Mesenteric fat pad (tissue), 1 donor: Measurements from ENCODE around the gene ITGB1. TPM values are rescaled to one million over a fixed set of nuclear protein-coding genes. Genes with fewer than 3 reads are reported as not detected.
"Not testable (repeated sequence)": the region's sequence is repeated elsewhere in the genome, so short reads cannot be mapped to it uniquely, and the experiment has no call there.

Experiments
- DNase-seq: peaks from one replicate; pipeline ENCODE4 v3.0.0-alpha.2; 2020; ENCODE audit warnings: low spot score
- total RNA-seq: library from RNA; stranded (reverse); fragmentation: NEBNext Ultra II Directional; extraction: Animal tissue kit (Norgen Biotek cat#: 25700); gene quantifications from one replicate; pipeline ENCODE4 v1.2.1, GENCODE V29; 2021
- donor health status: DM: yes; HTN: yes; CAD: no.

The ITGB1 gene
- total RNA-seq, 1 donor from 2014 or later, result 601 TPM

DNA sequence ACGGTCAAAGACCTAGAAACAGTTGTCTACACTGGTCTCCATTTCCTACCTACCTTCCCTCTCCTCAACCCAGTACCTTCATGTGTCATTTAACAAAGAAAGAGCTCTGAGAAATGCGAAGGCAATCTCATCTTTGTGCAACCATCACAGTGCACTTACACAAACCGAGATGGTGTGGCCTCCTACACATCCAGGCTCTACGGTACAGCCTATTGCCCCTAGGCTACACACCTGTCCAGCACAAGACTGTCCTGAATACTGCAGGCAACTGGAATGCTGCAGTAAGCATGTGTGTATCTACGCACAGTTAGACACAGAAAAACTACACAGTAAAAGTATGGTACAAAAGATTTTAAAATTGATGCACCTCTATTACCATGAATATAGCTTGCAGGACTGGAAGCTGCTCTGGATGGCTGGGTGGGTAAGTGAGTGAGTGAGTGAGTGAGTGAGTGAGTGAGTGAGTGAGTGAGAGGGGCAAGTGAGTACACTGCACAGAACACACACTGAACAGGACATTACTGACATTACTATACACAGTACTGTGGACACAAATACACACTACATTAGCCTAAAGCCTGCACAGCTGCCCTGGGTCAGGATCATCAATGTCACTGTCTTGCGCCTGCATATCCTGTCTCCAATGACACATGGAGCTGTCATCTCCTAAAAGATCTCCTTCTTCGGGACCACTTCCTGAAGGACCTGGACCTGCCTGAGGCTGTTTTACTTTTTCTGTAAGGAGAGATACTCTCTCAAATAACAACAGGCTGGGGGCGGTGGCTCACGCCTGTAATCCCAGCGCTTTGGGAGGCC lies 18.5 kb downstream of the ITGB1 start:
- DNase-seq, result no peak

- DNase-seq, result no peak
Measured at GRCh38 chr10:32938554-32939061, 19.4 kb downstream of the ITGB1 start.

- DNase-seq, result no peak
Measured at GRCh38 chr10:32937911-32938424, 20.1 kb downstream of the ITGB1 start.

DNA sequence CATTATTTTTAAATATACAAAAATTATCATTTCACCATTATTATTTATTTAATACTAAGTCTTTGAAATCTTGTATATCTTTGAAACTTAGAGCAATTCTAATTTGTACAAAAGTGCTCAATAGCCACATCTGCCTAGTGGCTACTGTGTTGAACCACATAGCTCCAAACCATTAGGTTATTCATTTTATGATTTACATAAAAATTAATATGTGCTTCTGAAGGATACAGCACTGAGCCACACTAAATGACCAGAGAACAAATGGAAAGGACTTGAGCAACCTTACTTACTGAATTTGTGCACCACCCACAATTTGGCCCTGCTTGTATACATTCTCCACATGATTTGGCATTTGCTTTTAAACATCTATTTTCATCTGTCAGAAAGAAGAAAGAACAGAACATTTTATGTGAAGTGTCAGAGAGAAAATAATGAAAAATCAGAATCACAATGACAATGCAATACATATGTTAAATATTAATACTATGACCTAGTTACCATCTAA lies 25.8 kb downstream of the ITGB1 start:
- DNase-seq, result no peak

DNA sequence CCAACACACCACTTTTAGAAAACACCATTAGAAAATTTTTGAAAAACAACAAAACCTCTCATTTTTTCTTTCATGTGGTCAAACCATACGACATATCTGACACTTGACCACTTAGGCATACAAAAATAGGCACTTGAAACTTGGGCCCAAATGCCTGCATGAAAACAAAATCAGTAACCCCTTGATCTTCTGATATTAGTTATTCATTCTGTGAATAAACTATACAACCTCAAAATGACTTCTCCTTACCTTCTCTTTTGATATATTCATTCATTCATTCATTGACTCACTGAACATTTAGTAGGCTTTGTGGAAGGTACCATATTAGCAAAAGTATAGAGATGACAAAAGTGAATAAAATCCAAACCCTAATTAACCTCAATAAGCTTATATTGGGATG lies 26.4 kb downstream of the ITGB1 start:
- no peak for DNase-seq

DNA sequence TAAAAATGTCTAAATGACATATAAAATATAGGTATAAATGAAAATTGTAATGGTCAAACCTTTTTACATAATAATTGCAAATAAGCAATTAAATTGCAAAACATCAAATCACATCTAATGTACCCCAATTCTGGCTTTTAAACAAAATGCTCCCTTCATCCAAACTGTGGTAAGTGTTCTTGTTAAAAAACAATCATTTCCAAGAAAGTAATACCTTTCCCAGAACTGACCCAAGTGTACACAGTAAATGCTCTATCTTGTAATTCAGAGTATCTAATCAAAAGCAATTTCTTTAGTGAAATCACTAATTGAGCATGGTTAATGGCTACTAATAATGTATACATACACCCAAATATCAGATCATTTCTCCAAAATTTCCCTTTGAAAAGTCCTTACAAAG lies 28.0 kb downstream of the ITGB1 start:
- DNase-seq, result no peak

DNA sequence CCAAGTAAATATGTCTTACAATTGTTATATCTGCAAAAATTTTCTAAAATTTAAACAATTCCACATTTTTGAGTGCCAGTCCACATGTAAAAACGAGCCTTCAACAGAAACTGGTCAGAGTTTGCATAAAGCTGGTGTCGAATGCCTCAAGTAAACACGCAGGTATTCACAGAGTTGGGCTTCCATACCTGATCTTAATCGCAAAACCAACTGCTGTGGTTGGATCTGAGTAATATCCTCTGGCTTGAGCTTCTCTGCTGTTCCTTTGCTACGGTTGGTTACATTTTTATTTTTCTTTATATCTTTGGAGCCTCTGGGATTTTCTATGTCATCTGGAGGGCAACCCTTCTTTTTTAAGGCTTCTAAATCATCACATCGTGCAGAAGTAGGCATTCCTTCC lies 28.4 kb downstream of the ITGB1 start:
- no peak for DNase-seq

DNA sequence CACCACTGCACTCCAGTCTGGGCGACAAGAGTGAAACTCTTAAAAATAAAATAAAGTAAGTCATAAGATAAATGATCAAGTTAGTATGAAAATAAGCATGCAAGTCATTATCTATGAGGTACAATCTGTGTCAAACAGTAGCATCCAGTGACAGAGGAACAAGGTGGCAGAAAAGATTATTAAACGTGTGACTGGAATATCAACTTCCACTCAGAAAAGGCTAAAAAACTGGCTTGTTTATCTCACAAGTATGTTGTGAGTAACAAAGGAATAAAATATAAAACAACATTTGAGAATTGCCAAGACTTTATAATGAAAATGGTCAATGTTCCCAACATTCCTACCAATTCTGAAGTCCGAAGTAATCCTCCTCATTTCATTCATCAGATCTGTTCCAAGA lies 30.3 kb downstream of the ITGB1 start:
- DNase-seq, result no peak

DNA sequence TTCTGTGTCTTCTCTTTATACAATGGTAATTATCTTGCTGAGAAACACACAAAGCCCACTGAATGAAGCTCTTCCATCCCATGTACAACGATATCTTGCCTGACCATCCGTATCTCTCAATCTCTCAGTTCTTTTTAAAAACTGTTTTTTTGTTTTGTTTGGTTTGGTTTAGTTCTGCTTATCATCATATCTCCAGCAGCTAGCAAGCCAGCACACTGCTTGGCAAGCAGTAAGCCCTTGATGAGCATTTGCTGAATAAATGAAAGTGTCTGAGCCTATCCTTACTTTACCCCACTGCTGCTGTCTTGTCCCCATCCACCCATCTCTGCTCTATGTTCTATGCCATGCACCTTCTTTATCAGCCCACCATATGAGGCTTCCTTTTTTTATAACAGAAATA lies 34.2 kb downstream of the ITGB1 start:
- DNase-seq, result no peak

- no peak for DNase-seq
Measured at GRCh38 chr10:32923134-32923533, 34.9 kb downstream of the ITGB1 start.

DNA sequence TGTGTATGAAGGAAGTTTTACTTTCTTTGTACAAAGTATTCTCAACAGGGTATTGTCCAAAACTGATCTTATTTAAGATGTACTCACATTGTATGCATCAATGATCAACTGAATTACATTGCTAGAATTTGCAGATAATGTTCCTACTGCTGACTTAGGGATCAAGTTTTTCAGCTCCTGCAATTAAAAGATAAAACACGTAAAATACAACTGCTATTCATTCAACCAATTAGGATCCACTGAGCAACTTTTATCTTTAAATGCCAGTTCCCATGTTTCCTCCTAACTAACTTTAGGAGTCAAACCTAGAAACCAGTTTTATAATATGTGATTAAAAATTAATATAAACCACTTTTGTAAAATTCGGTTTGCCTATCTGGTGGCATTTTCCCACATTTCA lies 35.9 kb downstream of the ITGB1 start:
- DNase-seq, result no peak

DNA sequence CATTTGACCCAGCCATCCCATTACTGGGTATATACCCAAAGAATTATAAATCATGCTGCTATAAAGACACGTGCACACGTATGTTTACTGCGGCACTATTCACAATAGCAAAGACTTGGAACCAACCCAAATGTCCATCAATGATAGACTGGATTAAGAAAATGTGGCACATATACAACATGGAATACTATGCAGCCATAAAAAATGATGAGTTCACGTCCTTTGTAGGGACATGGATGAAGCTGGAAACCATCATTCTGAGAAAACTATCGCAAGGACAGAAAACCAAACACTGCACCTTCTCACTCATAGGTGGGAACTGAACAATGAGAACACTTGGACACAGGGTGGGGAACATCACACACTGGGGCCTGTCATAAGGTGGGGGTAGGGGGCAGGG lies 40.2 kb downstream of the ITGB1 start:
- not testable (repeated sequence) for DNase-seq

DNA sequence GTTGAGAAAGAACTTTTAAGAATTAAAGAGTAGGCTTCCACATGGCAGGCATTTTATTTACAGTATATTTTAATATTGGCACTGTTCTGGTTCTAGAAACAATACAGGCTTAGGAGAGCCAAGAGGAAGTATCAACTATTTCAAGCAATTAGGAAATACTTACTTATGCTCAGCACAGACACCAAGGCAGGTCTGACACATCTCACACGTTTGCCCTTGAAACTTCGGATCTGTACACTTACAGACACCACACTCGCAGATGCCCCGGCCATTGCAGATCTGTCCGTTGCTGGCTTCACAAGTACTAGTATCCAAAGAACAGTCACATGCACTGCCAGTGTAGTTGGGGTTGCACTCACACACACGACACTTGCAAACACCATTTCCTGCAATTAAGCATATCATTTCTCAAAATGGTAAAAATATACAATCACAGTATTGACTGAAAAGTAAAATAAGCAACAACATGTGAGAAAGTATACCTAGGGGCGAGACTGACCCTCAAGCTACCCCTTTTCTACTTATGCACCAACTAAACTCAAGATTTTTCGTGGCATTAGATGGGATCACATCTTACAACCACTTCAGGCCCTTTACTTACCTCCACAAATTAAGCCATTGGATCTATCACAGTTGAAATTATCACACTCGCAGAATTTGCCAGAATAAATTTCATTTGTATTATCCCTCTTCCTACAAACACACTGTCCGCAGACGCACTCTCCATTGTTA lies 46.6 kb downstream of the ITGB1 start:
- DNase-seq, result no peak

GRCh38 chr10:32909970-32910369 lies 48.1 kb downstream of the ITGB1 start:
- DNase-seq, result not testable (repeated sequence)

- no peak for DNase-seq
Measured at GRCh38 chr10:32909456-32909855, 48.6 kb downstream of the ITGB1 start.

GRCh38 chr10:32906595-32906994 lies 51.4 kb downstream of the ITGB1 start:
- DNase-seq, result no peak

DNA sequence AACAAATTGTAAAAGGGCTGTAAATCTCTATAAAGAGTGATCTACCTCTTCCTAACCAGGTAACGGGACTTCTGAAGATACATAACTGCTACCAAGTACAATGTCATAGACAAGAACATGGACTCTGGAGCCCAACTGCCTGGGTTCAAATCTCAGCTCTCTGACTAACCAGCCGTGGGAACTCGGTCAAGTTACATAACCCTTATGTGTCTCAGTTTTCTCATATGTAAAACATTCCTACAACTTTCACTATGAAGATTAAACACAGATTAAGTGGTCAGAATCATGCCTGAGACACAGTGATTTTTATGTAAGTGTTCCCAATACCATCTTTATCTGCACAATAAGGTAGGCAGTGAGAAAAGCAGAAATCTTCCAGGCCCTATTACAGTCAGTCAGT lies 52.6 kb downstream of the ITGB1 start:
- no peak for DNase-seq

DNA sequence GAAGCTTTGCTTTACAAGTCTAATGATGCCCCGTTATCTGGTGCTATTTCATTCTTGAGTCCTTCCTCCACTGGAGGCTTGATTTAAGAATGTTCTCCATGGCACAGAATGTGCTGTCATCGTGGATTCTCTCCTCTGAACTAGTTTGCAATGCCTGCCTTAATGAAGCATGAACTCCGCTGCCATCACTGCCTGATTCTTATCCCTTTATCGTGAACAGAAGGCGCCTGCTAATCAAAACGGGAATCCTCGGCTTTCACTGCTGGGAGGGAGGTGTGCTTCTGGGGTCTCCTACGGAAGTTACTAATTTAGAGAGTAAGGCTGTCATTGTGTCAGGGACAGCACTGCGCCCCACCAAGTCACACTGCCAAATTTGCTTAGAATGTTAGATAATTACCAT lies 56.2 kb downstream of the ITGB1 start:
- no peak for DNase-seq

GRCh38 chr10:32895200-32895968 lies 62.6 kb downstream of the ITGB1 start:
- not testable (repeated sequence) for DNase-seq

- DNase-seq, result no peak
Measured at GRCh38 chr10:32893916-32894664, 63.9 kb downstream of the ITGB1 start.

- DNase-seq, result no peak
Measured at GRCh38 chr10:32893434-32893833, 64.6 kb downstream of the ITGB1 start.
